ENCODE data around the gene SIAH3. TPM values are rescaled to one million over a fixed set of nuclear protein-coding genes. Genes with fewer than 3 reads are reported as not detected.

The SIAH3 gene
- total RNA-seq, 1 experiment from 2014 or later: not detected

GRCh38 chr13:45873491-45874325, 22.2 kb upstream of the SIAH3 start:
- H3K18ac ChIP-seq (ENCODE audit: insufficient read length, low read depth, low read length): no peak overlapping the region
- H3K27me3 ChIP-seq (ENCODE audit: insufficient read depth, low read length): no peaks in the 10 kb centered on the region
- no CpG with 5 or more reads among the region's 8 CpGs for WGBS (ENCODE audit: extremely low coverage, insufficient read length, low lambda C conversion rate)
- no peak overlapping the region for H2BK5ac ChIP-seq (ENCODE audit: insufficient read length, low read length)
- H3K4me2 ChIP-seq (ENCODE audit: insufficient read depth, insufficient read length, low read length): peak overlapping the region; percentile 18
- TF ChIP-seq CTCF (conservative IDR thresholded peaks at IDR 0.05): no peak
- H3K14ac ChIP-seq (ENCODE audit: insufficient read depth, low read length): no peak overlapping the region
- H3K9me3 ChIP-seq (ENCODE audit: control insufficient read depth, low read depth, low read length): no peaks in the 10 kb centered on the region
- H3K9ac ChIP-seq (ENCODE audit: extremely low read depth, insufficient read length, low read length): no peak overlapping the region
- Mint-ChIP-seq H3K27me3 (ENCODE audit: low read depth) (peaks cover 74% of the 10 kb centered on the region), H3K9me3 (peaks cover 0 to 6% of the 10 kb centered on the region in 2 experiments; a peak in 1 of 5 replicates), H3K36me3 (ENCODE audit: insufficient read depth in 1 of 3, low read depth in 3 of 3) (no peaks in the 10 kb centered on the region), H3K4me3 (peak overlapping the region in 1 of 2 experiments; percentile 12; a peak in 2 of 5 replicates), H3K4me1 (peaks cover 21 to 24% of the 10 kb centered on the region in 2 experiments), H3K27ac (no peak overlapping the region; a peak in 1 of 7 replicates)
- H2BK15ac ChIP-seq (ENCODE audit: low read depth, low read length): no peak overlapping the region
- H3T11ph ChIP-seq (ENCODE audit: low read length): no peak overlapping the region
- no peak overlapping the region for H2AK5ac ChIP-seq (ENCODE audit: insufficient read length, low read length)
- no peaks in the 10 kb centered on the region for H3K79me2 ChIP-seq (ENCODE audit: insufficient read depth, low read length)
- H2BK120ac ChIP-seq (ENCODE audit: low read depth, low read length, poor library complexity, severe bottlenecking): no peak overlapping the region
- H3K56ac ChIP-seq (ENCODE audit: insufficient read length, low read depth, low read length): no peak overlapping the region
- H3K79me1 ChIP-seq (ENCODE audit: insufficient read depth, low read depth, low read length, poor library complexity, severe bottlenecking): no peaks in the 10 kb centered on the region
- H4K8ac ChIP-seq (replicated peaks; ENCODE audit: insufficient read length, low read depth, low read length): no peak overlapping the region
- no peak overlapping the region for H2BK20ac ChIP-seq (ENCODE audit: low read depth, low read length, poor library complexity, severe bottlenecking)
- H2AFZ ChIP-seq (ENCODE audit: low read length): no peak overlapping the region
- no peaks in the 10 kb centered on the region for H3K23me2 ChIP-seq (ENCODE audit: insufficient read length, low read depth, low read length, poor library complexity, severe bottlenecking)
- H4K5ac ChIP-seq (ENCODE audit: insufficient read length, low read depth, low read length): no peak overlapping the region
- H2BK12ac ChIP-seq (ENCODE audit: insufficient read length, low read depth, low read length): no peak overlapping the region
- no peak overlapping the region for H3K4ac ChIP-seq (ENCODE audit: low read depth, low read length)
- DNase-seq: no peak
- H4K20me1 ChIP-seq (ENCODE audit: control insufficient read depth, insufficient read depth, insufficient read length): no peaks in the 10 kb centered on the region
- H3K4me1 ChIP-seq (ENCODE audit: insufficient read depth, low read length): peaks cover 3% of the 10 kb centered on the region
- no peak overlapping the region for H3K23ac ChIP-seq (ENCODE audit: insufficient read length, low read depth, low read length)
- no peak overlapping the region for H4K91ac ChIP-seq (ENCODE audit: insufficient read length, low read depth, low read length)
- H3K27ac ChIP-seq (ENCODE audit: insufficient read length, low read depth, low read length): no peak overlapping the region
